K562 (cell line): Measurements from ENCODE around the gene CAPRIN2. TPM values are rescaled to one million over a fixed set of nuclear protein-coding genes. Genes with fewer than 3 reads are reported as not detected.

Experiments used
- ATAC-seq: fragments of 200-7000 bp; cut with Tn5 transposase; 3 replicates; pipeline ENCODE4 v1.9.1; 2020; ENCODE audit warnings: moderate library complexity
- BruUV-seq: library from RNA; stranded (reverse); fragments of 400-500 nt; replicated peaks from 2 replicates; lab custom pipeline; 2021; lab: Mats Ljungman, UMichigan
- CTCF ChIA-PET: fragments of 300-600 bp; formaldehyde crosslinking; extraction: SDS; loops from one replicate; lab custom pipeline; 2021; ENCODE audit warnings: low intra/inter-chr PET ratio; lab: Yijun Ruan, JAX
- POLR2A ChIA-PET: fragments of 300-600, 350-650 bp; sonication (Branson Sonifier 250); formaldehyde crosslinking; extraction: SDS; loops from one replicate; lab custom pipeline; 2021; ENCODE audit warnings: antibody characterized with exemption, inconsistent platforms; lab: Yijun Ruan, JAX
- DNase-seq, 4 experiments: peaks; one replicate each; pipeline versions ENCODE4 v3.0.0 to v3.0.0-alpha.2; 2011 to 2018; ENCODE audit warnings: low spot score in 3 of 4, mixed read lengths in 3 of 4; ENCODE audit errors: extremely low read depth in 1 of 4
- FAIRE-seq: peaks from 2 replicates; lab custom pipeline; 2011; peaks lifted over from hg19 to GRCh38; lab: Jason Lieb, UNC
- H2AFZ ChIP-seq: 2 replicates; pipeline ENCODE4 v1.6.0; 2011; ENCODE audit warnings: low read depth, low read length, control low read depth, inconsistent platforms
- H3K27ac ChIP-seq: fragments of 200-600 bp; 3 replicates; pipeline ENCODE4 v1.8.0; 2011; ENCODE audit warnings: low read depth, mild to moderate bottlenecking, control low read depth, inconsistent platforms, low read length, moderate library complexity, mixed read lengths; ENCODE audit errors: extremely low read depth
- H3K27me3 ChIP-seq, 2 experiments: fragments of 300-600 bp in 1 of 2; 2 replicates in 1 of 2; 3 replicates in 1 of 2; pipeline versions ENCODE4 v1.6.0 to v1.8.0; 2011; ENCODE audit warnings: inconsistent platforms in 2 of 2, low read length in 2 of 2, mild to moderate bottlenecking in 1 of 2, mixed read lengths in 1 of 2, moderate library complexity in 1 of 2; ENCODE audit not compliant: control insufficient read depth in 2 of 2, insufficient read depth in 2 of 2
- H3K36me3 ChIP-seq: fragments of 300-600 bp; 3 replicates; pipeline ENCODE4 v1.8.0; 2011; ENCODE audit warnings: mild to moderate bottlenecking, low read length, inconsistent platforms; ENCODE audit not compliant: control insufficient read depth, insufficient read depth
- H3K4me1 ChIP-seq, 2 experiments: fragments of 200-600 bp in 1 of 2; replicated peaks in 1 of 2; 2 replicates in 1 of 2; 3 replicates in 1 of 2; pipeline versions ENCODE4 v1.5.1 to v1.8.0; 2011; ENCODE audit warnings: inconsistent platforms in 2 of 2, low read length in 2 of 2, mild to moderate bottlenecking in 1 of 2, mixed read lengths in 1 of 2, moderate library complexity in 1 of 2; ENCODE audit not compliant: control insufficient read depth in 2 of 2, insufficient read depth in 2 of 2
- H3K4me2 ChIP-seq: 2 replicates; pipeline ENCODE4 v1.6.1; 2011; ENCODE audit warnings: low read length, control low read depth, inconsistent platforms, mixed read lengths; ENCODE audit not compliant: insufficient read depth
- H3K4me3 ChIP-seq: fragments of 200-600 bp; sonication (generic), shearing (Covaris generic); 2 replicates; pipeline ENCODE4 v1.5.1; 2016; ENCODE audit warnings: control low read depth, inconsistent platforms
- H3K79me2 ChIP-seq: fragments of 200-600 bp; 3 replicates; pipeline ENCODE4 v1.8.0; 2011; ENCODE audit warnings: low read length, inconsistent platforms; ENCODE audit not compliant: control insufficient read depth, insufficient read depth
- H3K9ac ChIP-seq, 2 experiments: 2 replicates each; pipeline versions ENCODE4 v1.6.0 to v1.6.1; 2011; ENCODE audit warnings: low read depth in 2 of 2, low read length in 2 of 2, control low read depth in 1 of 2, inconsistent platforms in 1 of 2, mild to moderate bottlenecking in 1 of 2, mixed read lengths in 1 of 2; ENCODE audit not compliant: insufficient read depth in 1 of 2
- H3K9me1 ChIP-seq: one replicate; pipeline ENCODE4 v1.6.0; 2011; ENCODE audit warnings: inconsistent platforms, mild to moderate bottlenecking, low read length, moderate library complexity; ENCODE audit not compliant: control insufficient read depth, insufficient read depth
- H3K9me3 ChIP-seq: replicated peaks from 2 replicates; pipeline ENCODE4 v1.5.1; 2011; ENCODE audit warnings: low read depth, low read length, inconsistent platforms; ENCODE audit not compliant: control insufficient read depth, insufficient read depth
- H4K20me1 ChIP-seq: replicated peaks from 2 replicates; pipeline ENCODE4 v1.6.1; 2011; ENCODE audit warnings: low read length, inconsistent platforms, mixed read lengths; ENCODE audit not compliant: control insufficient read depth, insufficient read depth
- HSF4 ChIP-seq: fragments of 250-450 bp; sonication (Bioruptor Pico); IDR thresholded peaks from 2 replicates; pipeline ENCODE4 v2.1.2; 2022; ENCODE audit warnings: mild to moderate bottlenecking, moderate library complexity, borderline replicate concordance
- MAX ChIP-seq: sonication (generic); formaldehyde crosslinking; IDR thresholded peaks from 2 replicates; pipeline ENCODE4 v1.9.0; 2022; ENCODE audit warnings: mild to moderate bottlenecking, missing genetic modification reagents
- PRPF4 ChIP-seq: fragments of 200-400 bp; formaldehyde crosslinking; IDR thresholded peaks from one replicate; pipeline ENCODE4 v1.6.1; 2017; ENCODE audit warnings: low read length, low read depth, mild to moderate bottlenecking; ENCODE audit not compliant: insufficient read depth, poor library complexity, severe bottlenecking
- SIX5 ChIP-seq, 2 experiments: IDR thresholded peaks; 2 replicates each; pipeline ENCODE4 v1.6.1; 2011; ENCODE audit warnings: low read length in 2 of 2, borderline replicate concordance in 1 of 2, low read depth in 1 of 2, mild to moderate bottlenecking in 1 of 2, moderate library complexity in 1 of 2; ENCODE audit not compliant: insufficient read depth in 1 of 2
- SMC3 ChIP-seq: conservative IDR thresholded peaks from 2 replicates; pipeline ENCODE4 v1.6.1; 2011; ENCODE audit warnings: low read depth, low read length, improper control_type of control experiment; ENCODE audit not compliant: insufficient read depth
- ZBTB2 ChIP-seq: fragments of 450-650 bp; IDR thresholded peaks from 2 replicates; pipeline ENCODE4 v1.6.1; 2016; ENCODE audit warnings: antibody characterized with exemption
- ZNF175 ChIP-seq: fragments of 200-800 bp; sonication (Bioruptor generic); IDR thresholded peaks from 2 replicates; pipeline ENCODE4 v1.6.1; 2016; ENCODE audit warnings: low read depth, mild to moderate bottlenecking, missing genetic modification characterization, missing compliant biosample characterization
- WGBS: fragments of 100-300 bp; shearing (Covaris generic); methylation state at CpG from one replicate; pipeline ENCODE4 v1.1.6; 2016; ENCODE audit warnings: low coverage, mixed read lengths; ENCODE audit not compliant: insufficient coverage; ENCODE audit errors: missing lambda C conversion rate; 5-methylcytosine and 5-hydroxymethylcytosine counted together
- in situ Hi-C: fragments of 300-500 bp; cut with MboI; formaldehyde crosslinking; loops from 4 replicates; pipeline ENCODE4 v1.15.0; 2018; ENCODE audit warnings: inconsistent platforms, mixed read lengths
- intact Hi-C: fragments of 100-400 bp; cut with micrococcal nuclease; formaldehyde crosslinking; loops from 2 replicates; pipeline ENCODE4 v1.14.2; 2022
- polyA plus RNA-seq, 8 experiments: library from polyadenylated mRNA; depleted of rRNA in 4 of 8; stranded (reverse) in 5 of 8; unstranded in 3 of 8; fragments of >200 nt; fragmentation: Nextera tagmentation in 2 of 8; fragmentation: Illumina TruSeq in 1 of 8; extraction: Ambion mirVana in 2 of 8; extraction: Trizol in 1 of 8; gene quantifications; 2 replicates each; pipeline versions ENCODE4 v1.2.1 to v1.2.3, GENCODE V29; 2011 to 2014; ENCODE audit warnings: inconsistent platforms in 1 of 8, missing spikeins in 1 of 8
- total RNA-seq, 7 experiments: library from RNA; depleted of rRNA in 6 of 7; stranded (reverse); fragments of >200 nt in 6 of 7; fragmentation: Illumina TruSeq in 2 of 7; extraction: Trizol in 2 of 7; gene quantifications; 2 replicates each; pipeline versions ENCODE4 v1.2.1 to v1.2.3, GENCODE V29; 2011 to 2021; ENCODE audit warnings: low replicate concordance in 1 of 7

Gene CAPRIN2
- total and polyA plus RNA-seq, 9 of the 15 experiments (the other 6 are each of a cell fraction or from before 2014, with no cell fraction given): 2.3 to 14.5 (median 8.9) TPM

DNA sequence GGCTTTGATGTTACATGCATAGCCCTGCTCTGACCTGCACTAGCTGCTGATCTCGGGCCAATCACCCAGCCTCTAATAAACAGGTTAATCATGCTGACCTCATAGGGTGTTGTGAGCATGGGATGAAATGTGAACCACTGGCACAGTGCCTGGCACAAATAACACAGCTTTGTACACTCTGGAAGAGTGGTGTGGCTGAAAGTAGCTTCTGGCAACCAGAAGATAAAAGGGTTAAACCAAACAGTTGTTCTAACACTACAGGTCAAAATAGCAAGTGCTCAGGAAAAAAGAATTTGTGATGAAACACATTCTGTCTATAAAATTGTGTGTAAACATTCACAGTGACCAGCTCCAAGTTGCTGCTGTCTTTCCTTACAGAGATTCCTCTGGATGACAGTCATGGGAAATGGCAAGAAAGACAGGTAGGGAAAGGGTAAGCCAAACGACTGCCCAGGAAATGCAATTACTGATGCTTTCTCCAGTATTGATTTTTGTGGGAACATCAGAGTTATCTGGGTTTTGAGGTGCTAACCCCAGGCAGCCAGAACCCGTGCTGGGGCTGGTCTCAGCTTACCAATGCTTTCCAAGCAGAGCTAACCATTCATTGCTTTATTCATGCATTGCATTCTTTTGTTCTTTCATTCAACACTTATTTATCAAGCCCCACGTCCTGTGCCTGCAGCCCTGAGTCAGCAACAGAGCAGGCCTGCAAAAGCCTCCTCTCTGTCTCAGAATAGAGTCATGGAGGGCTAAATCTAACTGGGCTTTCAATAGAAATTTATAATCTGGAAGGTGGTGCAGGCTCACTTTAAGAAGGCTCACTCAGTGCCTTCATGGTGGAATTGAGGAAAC, 38.1 kb upstream of the CAPRIN2 start:
- in situ Hi-C loops (no loop called here), intact Hi-C loops (no loop called here)
- no peak for DNase-seq
- BruUV-seq: no TSS peak
- H3K9ac ChIP-seq: no peak overlapping the region
- no peak overlapping the region for H3K4me2 ChIP-seq
- WGBS: 5% methylated on average over 4 of the region's 4 CpGs
- FAIRE-seq: no peak
- H3K27ac ChIP-seq: no peak overlapping the region
- ChIA-PET POLR2A (interaction anchor here (0.5 to 1.1 kb wide), 2 partner anchors 92 to 139 kb away, joined by 3 read pairs; no protein-coding TSS in a partner anchor), CTCF (no interaction called here)
- TF ChIP-seq SMC3 (no peak), SIX5 (IDR thresholded peaks at IDR 0.05; ENCODE audit: borderline replicate concordance in 1 of 2, insufficient read depth in 1 of 2, low read depth in 1 of 2, low read length in 2 of 2) (no peak), ZNF175 (CRISPR knock-in tag) (no peak), MAX (no peak), ZBTB2 (no peak), PRPF4 (no peak), HSF4 (CRISPR knock-in tag) (no peak)
- H3K36me3 ChIP-seq: no peaks in the 10 kb centered on the region
- no peak for ATAC-seq
- H3K4me1 ChIP-seq: peaks cover 0 to 13% of the 10 kb centered on the region in 2 experiments; a peak in 3 of 5 replicates
- H4K20me1 ChIP-seq: no peaks in the 10 kb centered on the region
- no peaks in the 10 kb centered on the region for H3K9me3 ChIP-seq
- H3K4me3 ChIP-seq: no peak overlapping the region
- peaks cover 0 to 4% of the 10 kb centered on the region in 2 experiments; a peak in 2 of 5 replicates for H3K27me3 ChIP-seq
- H3K9me1 ChIP-seq: no peaks in the 10 kb centered on the region
- no peaks in the 10 kb centered on the region for H3K79me2 ChIP-seq
- H2AFZ ChIP-seq: no peak overlapping the region
